Gastrocnemius medialis (tissue), 4 donors: ENCODE data around the gene MCL1. TPM values are rescaled to one million over a fixed set of nuclear protein-coding genes. Genes with fewer than 3 reads are reported as not detected.

Experiments used
- ATAC-seq, 2 donors: fragments of 150-250 bp; one replicate each; pipeline ENCODE4 v1.9.1; 2016
- DNase-seq, 2 donors: peaks; one replicate each; pipeline ENCODE4 v3.0.0-alpha.2; 2019
- H3K27ac ChIP-seq, 4 donors: fragments of 200-600 bp; sonication (generic); 1 replicate in 1 of 4; 2 replicates in 3 of 4; pipeline ENCODE4 v1.5.1; 2016 to 2018; ENCODE audit warnings: mild to moderate bottlenecking in 2 of 4, moderate library complexity in 1 of 4
- H3K27me3 ChIP-seq, 3 donors: fragments of 200-600 bp; sonication (generic) in 2 of 3; 1 replicate in 1 of 3; 2 replicates in 2 of 3; pipeline versions ENCODE4 v1.5.1 to v1.6.0; 2016 to 2019; ENCODE audit warnings: mild to moderate bottlenecking in 1 of 3, moderate library complexity in 1 of 3
- H3K36me3 ChIP-seq, 2 donors: fragments of 200-600 bp; sonication (generic) in 1 of 2; one replicate each; pipeline ENCODE4 v1.5.1; 2017 to 2018
- H3K4me1 ChIP-seq, 2 donors: fragments of 200-600 bp; sonication (generic) in 1 of 2; one replicate each; pipeline ENCODE4 v1.5.1; 2016 to 2017; ENCODE audit warnings: mild to moderate bottlenecking in 2 of 2
- H3K4me3 ChIP-seq, 4 donors: fragments of 200-600 bp; sonication (generic) in 3 of 4; 1 replicate in 1 of 4; 2 replicates in 3 of 4; pipeline ENCODE4 v1.5.1; 2016 to 2019; ENCODE audit warnings: mild to moderate bottlenecking in 2 of 4
- H3K9me3 ChIP-seq, 3 donors: fragments of 200-600 bp; sonication (generic) in 2 of 3; 1 replicate in 1 of 3; 2 replicates in 2 of 3; pipeline ENCODE4 v1.5.1; 2016 to 2019
- POLR2A ChIP-seq, 2 donors: fragments of 450-650 bp; IDR thresholded peaks; one replicate each; pipeline ENCODE4 v1.6.1; 2017; ENCODE audit warnings: antibody characterized with exemption in 2 of 2, mild to moderate bottlenecking in 2 of 2, moderate library complexity in 2 of 2
- in situ Hi-C, 4 donors: fragments of 200-750 bp; cut with MboI; loops; one replicate each; pipeline versions ENCODE4 v1.15.0 to v1.8.0; 2017; ENCODE audit warnings: low sequenced_read_pairs in 4 of 4
- intact Hi-C: fragments of 100-400 bp; cut with DNase I; formaldehyde crosslinking; loops from one replicate; pipeline ENCODE4 v1.15.1; 2023; ENCODE audit warnings: low total_unique reads
- total RNA-seq, 4 donors: library from RNA; depleted of rRNA; stranded (reverse); fragments of >200 nt; gene quantifications; one replicate each; pipeline versions ENCODE4 v1.1.0 to v1.2.3, GENCODE V29; 2016
- TF ChIP-seq, protein P1 (sequence below), 5 experiments: fragments of 450-650 bp in 3 of 5; fragments of 200-600 bp in 2 of 5; sonication (generic) in 2 of 5; IDR thresholded peaks in 4 of 5; conservative IDR thresholded peaks in 1 of 5; 1 replicate in 4 of 5; 2 replicates in 1 of 5; pipeline ENCODE4 v1.5.1; 2016 to 2019; ENCODE audit warnings: antibody characterized with exemption in 5 of 5, mild to moderate bottlenecking in 3 of 5, moderate library complexity in 3 of 5

Gene MCL1
- total RNA-seq, 4 donors from 2014 or later: 136 to 199 (median 176) TPM

DNA sequence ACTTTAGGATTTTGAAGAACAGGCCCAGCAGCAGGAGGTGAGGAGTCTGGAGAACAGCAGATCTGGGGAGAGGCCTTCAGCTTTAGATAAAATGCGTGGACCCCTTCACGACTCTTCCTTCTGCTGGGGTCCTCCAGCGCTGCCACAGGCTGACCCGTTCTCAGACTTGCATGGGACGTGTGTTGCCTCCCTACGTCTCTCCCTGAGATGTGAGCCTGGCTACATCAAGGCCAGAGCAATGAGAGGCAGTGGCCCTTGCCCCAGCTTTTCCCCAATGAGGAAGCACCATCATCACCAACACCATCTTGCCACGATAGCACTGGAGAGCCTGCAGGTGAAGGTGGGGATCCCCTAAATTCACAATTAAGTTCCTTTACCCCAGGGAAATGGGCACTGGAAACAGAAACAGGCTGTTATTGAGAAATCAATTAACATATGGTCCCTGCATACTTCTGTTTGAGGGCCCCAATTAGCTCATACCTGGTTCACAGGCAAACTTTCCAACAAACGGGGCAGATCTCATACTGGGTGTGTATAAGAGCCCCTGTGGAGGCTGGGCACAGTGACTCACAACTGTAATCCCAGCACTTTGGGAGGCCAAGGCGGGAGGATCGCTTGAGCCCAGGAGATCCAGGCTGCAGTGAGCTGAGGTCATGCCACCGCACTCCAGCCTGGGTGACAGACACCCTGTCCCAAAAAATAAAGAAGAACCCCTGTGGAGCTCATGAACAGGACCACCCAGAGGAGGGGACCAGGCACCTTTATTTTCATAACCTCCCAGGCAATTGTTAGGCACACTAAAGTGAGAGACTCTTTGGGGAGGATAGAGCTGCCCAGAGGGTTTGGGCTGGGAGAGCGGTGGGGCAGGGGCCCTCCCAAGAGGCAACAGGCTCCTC, 42.3 kb downstream of the MCL1 start:
- H3K9me3 ChIP-seq: no peaks in the 10 kb centered on the region
- DNase-seq (no peak), ATAC-seq (no peak)
- in situ Hi-C loops (loop anchor here in 2 of 4 donors (10.0 kb wide), 1 partner anchor 72 kb away; no protein-coding TSS in a partner anchor), intact Hi-C loops (no loop called here)
- no peaks in the 10 kb centered on the region for H3K36me3 ChIP-seq
- peak overlapping the region in 1 of 4 donors; percentile 90 for H3K27ac ChIP-seq
- H3K27me3 ChIP-seq: no peaks in the 10 kb centered on the region
- TF ChIP-seq POLR2A (IDR thresholded peaks at IDR 0.05): no peak
- TF ChIP-seq, protein P1, sequence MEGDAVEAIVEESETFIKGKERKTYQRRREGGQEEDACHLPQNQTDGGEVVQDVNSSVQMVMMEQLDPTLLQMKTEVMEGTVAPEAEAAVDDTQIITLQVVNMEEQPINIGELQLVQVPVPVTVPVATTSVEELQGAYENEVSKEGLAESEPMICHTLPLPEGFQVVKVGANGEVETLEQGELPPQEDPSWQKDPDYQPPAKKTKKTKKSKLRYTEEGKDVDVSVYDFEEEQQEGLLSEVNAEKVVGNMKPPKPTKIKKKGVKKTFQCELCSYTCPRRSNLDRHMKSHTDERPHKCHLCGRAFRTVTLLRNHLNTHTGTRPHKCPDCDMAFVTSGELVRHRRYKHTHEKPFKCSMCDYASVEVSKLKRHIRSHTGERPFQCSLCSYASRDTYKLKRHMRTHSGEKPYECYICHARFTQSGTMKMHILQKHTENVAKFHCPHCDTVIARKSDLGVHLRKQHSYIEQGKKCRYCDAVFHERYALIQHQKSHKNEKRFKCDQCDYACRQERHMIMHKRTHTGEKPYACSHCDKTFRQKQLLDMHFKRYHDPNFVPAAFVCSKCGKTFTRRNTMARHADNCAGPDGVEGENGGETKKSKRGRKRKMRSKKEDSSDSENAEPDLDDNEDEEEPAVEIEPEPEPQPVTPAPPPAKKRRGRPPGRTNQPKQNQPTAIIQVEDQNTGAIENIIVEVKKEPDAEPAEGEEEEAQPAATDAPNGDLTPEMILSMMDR (IDR thresholded peaks at IDR 0.05 in 4 of 5, conservative IDR thresholded peaks at IDR 0.05 in 1 of 5): no peak
- H3K4me3 ChIP-seq: no peak overlapping the region
- H3K4me1 ChIP-seq: peaks cover 14 to 24% of the 10 kb centered on the region in 2 donors

DNA sequence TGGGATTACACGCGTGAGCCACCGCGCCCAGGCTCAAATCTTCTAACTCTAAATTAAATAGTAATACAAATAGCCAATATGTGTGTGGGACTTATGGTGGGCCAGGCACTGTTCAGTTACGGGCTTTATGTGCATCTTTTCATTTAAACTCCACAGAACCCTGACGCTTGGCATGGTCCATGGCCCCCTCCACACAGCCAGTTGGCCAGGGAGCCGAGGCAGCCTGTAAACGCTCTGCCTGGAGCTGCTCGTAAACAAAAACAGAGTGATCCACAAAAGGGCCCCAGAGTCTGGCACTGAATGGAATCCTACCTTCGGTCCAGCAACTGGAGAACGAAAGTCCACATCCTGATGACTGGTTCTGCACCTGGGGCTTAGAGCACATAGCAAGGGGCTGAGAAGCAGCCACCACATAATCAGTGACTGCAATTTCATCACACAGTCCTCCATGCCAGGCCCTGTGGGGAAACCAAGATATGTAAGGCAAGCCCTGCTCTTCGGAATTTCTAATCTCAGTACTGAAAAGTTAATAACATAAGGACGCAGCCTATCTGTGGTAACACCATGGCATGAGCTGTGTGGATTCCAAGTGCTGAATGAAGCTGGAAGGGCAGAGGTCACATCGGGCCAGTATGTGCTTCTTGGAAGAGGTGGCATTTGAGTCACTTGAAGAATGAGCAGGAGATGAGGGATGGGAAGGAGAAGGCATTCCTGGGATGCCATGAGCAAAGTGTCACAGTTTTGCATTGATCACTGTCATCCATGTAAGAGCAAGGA, 43.7 kb downstream of the MCL1 start:
- Histone ChIP-seq H3K4me3 (no peak overlapping the region), H3K27me3 (no peaks in the 10 kb centered on the region), H3K27ac (peak overlapping the region; percentile 85 to 90 (median 86)), H3K9me3 (no peaks in the 10 kb centered on the region), H3K4me1 (peaks cover 14 to 25% of the 10 kb centered on the region in 2 donors), H3K36me3 (no peaks in the 10 kb centered on the region)
- intact Hi-C loops (loop anchor here (1.0 to 2.0 kb wide), 2 partner anchors 25 to 58 kb away; no protein-coding TSS in a partner anchor), in situ Hi-C loops (loop anchor here in 2 of 4 donors (10.0 kb wide), 1 partner anchor 71 kb away; no protein-coding TSS in a partner anchor)
- peak; percentile 49 to 72 for ATAC-seq
- TF ChIP-seq, protein P1 (IDR thresholded peaks at IDR 0.05 in 4 of 5, conservative IDR thresholded peaks at IDR 0.05 in 1 of 5): no peak
- no peak for TF ChIP-seq POLR2A (IDR thresholded peaks at IDR 0.05)
- peak; percentile 59 to 69 for DNase-seq

DNA sequence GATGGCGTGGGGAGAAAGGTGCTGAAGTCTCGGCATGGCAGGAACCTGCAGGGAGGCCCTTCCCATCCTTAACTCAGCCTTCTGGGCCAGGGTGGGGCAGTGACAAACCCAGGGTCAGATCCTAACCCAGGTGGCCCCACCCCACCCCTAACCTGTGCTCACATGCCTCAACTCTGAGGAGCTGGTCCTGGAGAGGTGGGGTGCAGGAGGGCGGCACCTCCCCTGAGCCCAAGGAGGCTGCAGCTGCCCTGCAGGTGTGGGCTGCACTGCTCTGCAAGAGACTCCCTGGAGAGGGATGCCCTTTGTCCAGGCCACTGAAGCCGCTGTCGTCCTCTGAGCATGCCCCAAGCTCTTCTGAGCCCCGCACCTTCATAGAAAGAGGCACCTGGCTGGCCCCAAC, 45.4 kb downstream of the MCL1 start:
- intact Hi-C loops (loop anchor here (2.0 kb wide), 1 partner anchor 27 kb away; no protein-coding TSS in a partner anchor), in situ Hi-C loops (loop anchor here (5.0 to 10.0 kb wide), 2 partner anchors 69 to 72 kb away; no protein-coding TSS in a partner anchor)
- Histone ChIP-seq H3K4me1 (peaks cover 17 to 25% of the 10 kb centered on the region in 2 donors), H3K9me3 (no peaks in the 10 kb centered on the region), H3K4me3 (no peak overlapping the region), H3K27ac (peak overlapping the region; percentile 85 to 90 (median 86)), H3K27me3 (no peaks in the 10 kb centered on the region), H3K36me3 (no peaks in the 10 kb centered on the region)
- ATAC-seq (no peak), DNase-seq (no peak)
- no peak for TF ChIP-seq POLR2A (IDR thresholded peaks at IDR 0.05)
- TF ChIP-seq, protein P1 (IDR thresholded peaks at IDR 0.05 in 4 of 5, conservative IDR thresholded peaks at IDR 0.05 in 1 of 5): no peak

DNA sequence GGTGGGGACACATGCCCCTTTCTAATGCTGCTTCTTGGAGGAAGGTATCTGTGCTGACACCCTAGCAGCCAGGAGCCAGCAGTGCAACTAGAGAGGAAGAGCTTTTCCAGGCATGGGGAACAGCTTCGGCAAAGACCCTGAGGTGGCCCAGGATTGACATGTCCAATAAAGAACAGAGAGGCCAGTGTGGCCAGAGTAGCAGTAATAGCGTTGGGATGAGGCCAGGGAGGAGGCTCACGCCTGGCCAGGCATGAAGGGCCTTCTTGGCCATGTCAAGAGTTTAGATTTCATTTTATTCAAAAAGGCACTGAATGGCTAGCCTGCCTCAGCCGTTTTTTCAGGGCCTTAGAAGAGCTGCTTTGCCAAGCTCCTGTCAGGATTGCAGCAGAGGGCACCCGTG, 46.5 kb downstream of the MCL1 start:
- Histone ChIP-seq H3K9me3 (no peaks in the 10 kb centered on the region), H3K4me3 (no peak overlapping the region), H3K4me1 (peaks cover 18 to 25% of the 10 kb centered on the region in 2 donors), H3K27me3 (no peaks in the 10 kb centered on the region), H3K36me3 (no peaks in the 10 kb centered on the region), H3K27ac (peak overlapping the region; percentile 62 to 81 (median 75))
- ATAC-seq (no peak), DNase-seq (no peak)
- in situ Hi-C loops (loop anchor here (5.0 to 10.0 kb wide), 2 partner anchors 68 to 71 kb away; no protein-coding TSS in a partner anchor), intact Hi-C loops (loop anchor here (1.0 kb wide), 1 partner anchor 69 kb away; no protein-coding TSS in a partner anchor)
- no peak for TF ChIP-seq POLR2A (IDR thresholded peaks at IDR 0.05)
- TF ChIP-seq, protein P1 (IDR thresholded peaks at IDR 0.05 in 4 of 5, conservative IDR thresholded peaks at IDR 0.05 in 1 of 5): peak in 1 of 5 experiments; percentile 10
